Astrocyte (in vitro differentiated cells and primary cell): ENCODE measurements around the gene FAM3C.

Experiments used
- EZH2 ChIP-seq: IDR thresholded peaks from 2 replicates; pipeline ENCODE4 v1.6.1; 2012; ENCODE audit warnings: mild to moderate bottlenecking, low read length, inconsistent platforms; ENCODE audit not compliant: insufficient read depth
- TF ChIP-seq, protein P1 (sequence below): IDR thresholded peaks from 2 replicates; pipeline ENCODE4 v1.5.1; 2011; ENCODE audit warnings: low read depth, mild to moderate bottlenecking, inconsistent platforms, low read length, moderate library complexity; ENCODE audit not compliant: insufficient read depth

DNA sequence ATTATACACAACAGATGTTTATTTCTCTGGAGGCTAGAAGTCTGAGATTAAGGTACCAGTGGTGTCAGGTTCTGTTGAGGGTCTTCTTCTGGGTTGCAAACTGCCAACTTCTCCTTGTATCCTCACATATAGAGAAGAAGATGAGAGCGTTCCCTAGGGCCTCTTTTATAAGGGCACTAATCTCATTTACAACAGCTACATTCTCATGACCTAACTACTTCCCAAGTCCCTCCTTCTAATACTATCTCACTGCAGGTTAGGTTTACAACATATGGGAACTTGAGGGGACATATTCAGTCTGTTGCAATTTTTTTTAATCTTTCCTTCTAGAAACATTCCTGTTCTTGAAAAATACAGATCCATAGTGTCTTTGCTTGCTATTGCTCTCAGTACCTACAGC, 18.3 kb upstream of the FAM3C start:
- TF ChIP-seq, protein P1, sequence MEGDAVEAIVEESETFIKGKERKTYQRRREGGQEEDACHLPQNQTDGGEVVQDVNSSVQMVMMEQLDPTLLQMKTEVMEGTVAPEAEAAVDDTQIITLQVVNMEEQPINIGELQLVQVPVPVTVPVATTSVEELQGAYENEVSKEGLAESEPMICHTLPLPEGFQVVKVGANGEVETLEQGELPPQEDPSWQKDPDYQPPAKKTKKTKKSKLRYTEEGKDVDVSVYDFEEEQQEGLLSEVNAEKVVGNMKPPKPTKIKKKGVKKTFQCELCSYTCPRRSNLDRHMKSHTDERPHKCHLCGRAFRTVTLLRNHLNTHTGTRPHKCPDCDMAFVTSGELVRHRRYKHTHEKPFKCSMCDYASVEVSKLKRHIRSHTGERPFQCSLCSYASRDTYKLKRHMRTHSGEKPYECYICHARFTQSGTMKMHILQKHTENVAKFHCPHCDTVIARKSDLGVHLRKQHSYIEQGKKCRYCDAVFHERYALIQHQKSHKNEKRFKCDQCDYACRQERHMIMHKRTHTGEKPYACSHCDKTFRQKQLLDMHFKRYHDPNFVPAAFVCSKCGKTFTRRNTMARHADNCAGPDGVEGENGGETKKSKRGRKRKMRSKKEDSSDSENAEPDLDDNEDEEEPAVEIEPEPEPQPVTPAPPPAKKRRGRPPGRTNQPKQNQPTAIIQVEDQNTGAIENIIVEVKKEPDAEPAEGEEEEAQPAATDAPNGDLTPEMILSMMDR: no peak
- no peak for TF ChIP-seq EZH2
